Kidney (tissue), 14 donors: ENCODE results near the gene ACTRT2. TPM values are rescaled to one million over a fixed set of nuclear protein-coding genes. Genes with fewer than 3 reads are reported as not detected.

ENCODE experiments used
- DNase-seq, 5 donors: peaks; one replicate each; pipeline ENCODE4 v3.0.0-alpha.2; 2013 to 2020
- FAIRE-seq: peaks from 2 replicates; lab custom pipeline; 2012; peaks lifted over from hg19 to GRCh38; lab: Jason Lieb, UNC
- H3K27ac ChIP-seq, 2 donors: one replicate each; pipeline ENCODE4 v1.7.0; 2013; ENCODE audit warnings: low read depth in 2 of 2, low read length in 2 of 2, inconsistent platforms in 1 of 2
- H3K27me3 ChIP-seq: one replicate; pipeline ENCODE4 v1.7.1; 2013; ENCODE audit warnings: low read length, inconsistent platforms; ENCODE audit not compliant: control insufficient read depth, insufficient read depth
- H3K36me3 ChIP-seq, 3 donors: one replicate each; pipeline versions ENCODE4 v1.7.0 to v1.7.1; 2013; ENCODE audit warnings: low read length in 3 of 3, control low read depth in 1 of 3, inconsistent platforms in 1 of 3; ENCODE audit not compliant: insufficient read depth in 3 of 3, control insufficient read depth in 2 of 3
- H3K4me1 ChIP-seq, 3 donors: one replicate each; pipeline versions ENCODE4 v1.7.0 to v1.7.1; 2013; ENCODE audit warnings: low read length in 3 of 3, inconsistent platforms in 1 of 3, low read depth in 1 of 3; ENCODE audit not compliant: control insufficient read depth in 2 of 3, insufficient read depth in 2 of 3
- H3K4me3 ChIP-seq, 3 donors: one replicate each; pipeline versions ENCODE4 v1.7.0 to v1.8.1; 2013; ENCODE audit warnings: low read length in 3 of 3, control low read depth in 1 of 3, inconsistent platforms in 1 of 3
- H3K9ac ChIP-seq, 3 donors: one replicate each; pipeline versions ENCODE4 v1.7.0 to v1.7.1; 2013; ENCODE audit warnings: low read length in 3 of 3, control low read depth in 1 of 3, inconsistent platforms in 1 of 3
- H3K9me3 ChIP-seq, 3 donors: one replicate each; pipeline versions ENCODE4 v1.7.0 to v1.7.1; 2013; ENCODE audit warnings: low read length in 3 of 3, control low read depth in 1 of 3, inconsistent platforms in 1 of 3; ENCODE audit not compliant: control insufficient read depth in 2 of 3, insufficient read depth in 1 of 3
- intact Hi-C: fragments of 100-400 bp; cut with DNase I; formaldehyde crosslinking; loops from one replicate; pipeline ENCODE4 v1.11.1; 2022
- polyA plus RNA-seq: library from polyadenylated mRNA; stranded (reverse); fragments of 350-450 nt; fragmentation: Illumina TruSeq; extraction: RNeasy Lipid Tissue Mini Kit (QIAGEN cat#74804); gene quantifications from one replicate; pipeline ENCODE4 v1.2.3, GENCODE V29; 2014; ENCODE audit warnings: low read depth, low replicate concordance; ENCODE audit not compliant: insufficient read depth
- total RNA-seq: library from RNA; stranded (reverse); fragmentation: NEBNext Ultra II Directional; extraction: Animal tissue kit (Norgen Biotek cat#: 25700); gene quantifications from one replicate; pipeline ENCODE4 v1.2.1, GENCODE V29; 2021
- TF ChIP-seq, protein P1 (sequence below): IDR thresholded peaks from 3 replicates; pipeline ENCODE4 v1.5.1; 2012; ENCODE audit warnings: mild to moderate bottlenecking, moderate library complexity, borderline replicate concordance; ENCODE audit not compliant: insufficient read depth; ENCODE audit errors: extremely low read depth
- donor health status: control.
- donor health status: control.
- donor health status: control.
- donor health status: control.
- donor health status: control.
- donor health status: DM: yes; HTN: yes; CAD: no.
- donor health status: Normal renal cell carcinoma (clear cell type).

ACTRT2 gene
- total and polyA plus RNA-seq, 2 donors from 2014 or later: not detected

DNA sequence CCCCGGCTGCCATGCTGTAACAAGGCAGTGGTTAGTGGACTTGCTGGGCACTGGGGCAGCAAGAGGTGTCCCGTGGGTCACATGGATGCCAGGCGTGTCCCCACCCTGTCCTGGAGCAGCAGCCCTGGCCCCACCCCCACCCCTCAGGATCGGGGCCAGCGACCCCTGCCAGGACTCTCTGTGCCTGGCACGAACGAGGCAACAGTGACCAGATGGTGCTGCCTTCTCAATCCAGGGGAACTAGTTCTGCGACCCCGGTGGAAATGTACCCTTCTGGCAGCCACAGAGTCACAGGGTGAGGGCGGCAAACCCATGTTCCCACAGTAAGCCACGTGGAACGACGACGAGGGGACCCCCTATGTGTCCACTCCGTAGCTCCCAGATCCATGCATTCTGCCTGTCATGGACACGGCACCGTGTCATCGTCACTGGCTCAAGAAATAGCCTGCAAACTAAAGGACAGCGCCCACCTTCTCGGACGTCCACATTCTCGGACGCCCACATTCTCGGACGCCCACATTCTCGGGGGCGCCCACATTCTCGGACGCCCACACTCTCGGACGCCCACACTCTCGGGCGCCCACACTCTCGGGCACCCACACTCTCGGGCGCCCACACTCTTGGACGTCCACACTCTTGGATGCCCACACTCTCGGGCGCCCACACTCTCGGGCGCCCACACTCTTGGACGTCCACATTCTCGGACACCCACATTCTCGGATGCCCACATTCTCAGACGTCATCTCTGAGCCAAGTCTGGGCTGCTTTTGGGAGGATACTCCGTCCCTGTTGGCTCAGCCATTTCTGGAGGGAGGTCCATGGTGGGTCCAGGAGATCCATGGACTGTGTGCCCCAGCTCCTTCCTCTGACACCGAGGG is 19.6 kb upstream of the ACTRT2 start:
- no peaks in the 10 kb centered on the region for H3K27me3 ChIP-seq
- no peaks in the 10 kb centered on the region for H3K36me3 ChIP-seq
- no peaks in the 10 kb centered on the region for H3K4me1 ChIP-seq
- no peak overlapping the region for H3K9ac ChIP-seq
- no peak overlapping the region for H3K4me3 ChIP-seq
- TF ChIP-seq, protein P1, sequence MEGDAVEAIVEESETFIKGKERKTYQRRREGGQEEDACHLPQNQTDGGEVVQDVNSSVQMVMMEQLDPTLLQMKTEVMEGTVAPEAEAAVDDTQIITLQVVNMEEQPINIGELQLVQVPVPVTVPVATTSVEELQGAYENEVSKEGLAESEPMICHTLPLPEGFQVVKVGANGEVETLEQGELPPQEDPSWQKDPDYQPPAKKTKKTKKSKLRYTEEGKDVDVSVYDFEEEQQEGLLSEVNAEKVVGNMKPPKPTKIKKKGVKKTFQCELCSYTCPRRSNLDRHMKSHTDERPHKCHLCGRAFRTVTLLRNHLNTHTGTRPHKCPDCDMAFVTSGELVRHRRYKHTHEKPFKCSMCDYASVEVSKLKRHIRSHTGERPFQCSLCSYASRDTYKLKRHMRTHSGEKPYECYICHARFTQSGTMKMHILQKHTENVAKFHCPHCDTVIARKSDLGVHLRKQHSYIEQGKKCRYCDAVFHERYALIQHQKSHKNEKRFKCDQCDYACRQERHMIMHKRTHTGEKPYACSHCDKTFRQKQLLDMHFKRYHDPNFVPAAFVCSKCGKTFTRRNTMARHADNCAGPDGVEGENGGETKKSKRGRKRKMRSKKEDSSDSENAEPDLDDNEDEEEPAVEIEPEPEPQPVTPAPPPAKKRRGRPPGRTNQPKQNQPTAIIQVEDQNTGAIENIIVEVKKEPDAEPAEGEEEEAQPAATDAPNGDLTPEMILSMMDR: no peak
- H3K27ac ChIP-seq: no peak overlapping the region
- DNase-seq: peak in 2 of 5 donors; percentile 24 to 41
- intact Hi-C loops: no loop called here
- no peak for FAIRE-seq
- peaks cover 0 to 1% (median 0%) of the 10 kb centered on the region in 3 donors for H3K9me3 ChIP-seq

DNA sequence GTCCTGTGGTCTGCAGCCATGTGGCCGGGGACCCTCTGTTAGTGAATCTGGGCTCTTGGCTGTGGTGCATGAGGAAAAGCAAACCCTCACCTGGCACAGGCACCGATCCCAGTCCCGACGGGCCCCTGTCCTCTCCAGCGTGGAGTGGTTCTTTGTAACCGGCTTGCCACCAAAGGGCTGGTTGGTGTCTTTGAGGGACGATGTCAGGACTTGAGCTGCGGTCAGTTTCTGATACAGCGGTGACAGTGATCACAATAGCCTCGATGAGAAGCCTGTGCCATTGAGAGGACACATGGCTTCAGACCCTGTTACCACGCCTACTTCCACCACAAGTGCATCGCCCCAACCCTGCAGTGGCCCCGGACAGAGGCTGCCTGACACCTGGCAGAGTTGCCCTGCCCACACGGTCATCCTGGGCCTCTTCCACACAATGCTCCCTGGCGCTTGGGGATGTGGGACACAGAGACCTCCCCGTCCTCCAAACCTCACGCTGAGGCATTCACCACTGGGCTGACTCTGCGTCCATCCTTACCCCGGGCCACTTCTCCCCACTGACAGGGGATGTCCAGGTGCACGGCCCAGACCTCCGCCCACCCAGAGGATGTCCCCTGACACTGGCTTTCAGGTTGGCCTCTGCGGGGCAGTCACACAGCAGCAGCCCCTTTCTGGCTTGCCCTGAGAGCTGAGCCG is 18.8 kb upstream of the ACTRT2 start:
- peaks cover 0 to 4% (median 3%) of the 10 kb centered on the region in 3 donors for H3K9me3 ChIP-seq
- H3K9ac ChIP-seq: no peak overlapping the region
- FAIRE-seq (no peak), DNase-seq (peak in 2 of 5 donors; percentile 14 to 46)
- H3K36me3 ChIP-seq: no peaks in the 10 kb centered on the region
- H3K4me3 ChIP-seq: no peak overlapping the region
- H3K27me3 ChIP-seq: no peaks in the 10 kb centered on the region
- intact Hi-C loops: no loop called here
- TF ChIP-seq, protein P1: no peak
- no peaks in the 10 kb centered on the region for H3K4me1 ChIP-seq
- no peak overlapping the region for H3K27ac ChIP-seq

DNA sequence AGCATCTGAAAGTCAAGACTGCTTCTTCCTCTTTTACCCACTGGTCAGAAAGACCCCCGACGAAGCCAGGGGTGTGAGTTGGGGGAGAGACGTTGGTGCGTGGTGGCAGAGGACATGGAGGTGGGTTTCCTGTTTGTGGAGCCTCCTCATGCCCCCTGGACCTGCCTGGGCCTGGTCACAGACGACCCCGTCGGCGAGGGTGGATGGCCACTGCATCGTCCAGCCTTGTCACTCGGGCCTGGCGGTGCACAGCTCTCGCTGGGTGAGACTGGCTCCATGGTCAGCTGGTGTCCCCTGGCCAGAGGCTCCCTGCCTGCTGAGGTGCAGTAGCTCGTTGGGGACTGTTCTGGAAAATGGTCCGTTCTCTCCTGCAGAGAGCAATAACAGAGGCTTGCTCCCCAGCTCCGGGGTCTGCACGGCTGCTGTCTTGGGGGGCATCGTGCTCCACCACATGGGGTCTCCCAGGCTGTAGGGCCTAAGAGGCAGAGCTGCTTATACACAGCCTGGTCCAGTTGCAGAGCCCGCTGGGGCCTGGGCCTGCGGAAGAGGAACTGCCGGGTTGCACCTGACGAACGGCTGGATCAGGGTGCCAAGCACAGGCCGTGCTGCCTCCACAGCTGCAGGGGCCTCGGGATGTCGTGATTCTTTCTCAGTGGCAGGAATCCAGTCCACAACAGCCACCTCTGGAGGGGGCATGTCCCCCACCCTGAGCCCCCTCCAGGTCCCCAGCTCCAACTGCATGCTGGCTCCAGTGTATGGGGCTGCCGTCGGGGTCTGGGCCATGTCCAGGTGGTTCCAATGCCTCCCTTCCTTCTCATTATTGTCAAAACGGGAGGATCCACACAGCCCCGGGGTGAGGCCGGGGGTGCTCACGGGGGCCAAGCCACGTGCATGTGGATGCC is 18.0 kb upstream of the ACTRT2 start:
- H3K9me3 ChIP-seq: peaks cover 0 to 7% (median 4%) of the 10 kb centered on the region in 3 donors
- intact Hi-C loops: no loop called here
- FAIRE-seq (no peak), DNase-seq (peak in 2 of 5 donors; percentile 28 to 60)
- no peaks in the 10 kb centered on the region for H3K36me3 ChIP-seq
- no peak overlapping the region for H3K27ac ChIP-seq
- TF ChIP-seq, protein P1: no peak
- no peaks in the 10 kb centered on the region for H3K4me1 ChIP-seq
- H3K9ac ChIP-seq: no peak overlapping the region
- H3K27me3 ChIP-seq: no peaks in the 10 kb centered on the region
- no peak overlapping the region for H3K4me3 ChIP-seq
